Superior temporal gyrus (tissue), 1 donor: ENCODE data around the gene ALDH1A2.

ENCODE experiments used
- DNase-seq: peaks from one replicate; pipeline ENCODE4 v3.0.0-alpha.2; 2016; ENCODE audit errors: extremely low spot score

The ALDH1A2 gene

GRCh38 chr15:57943171-57943570, 122.3 kb downstream of the ALDH1A2 start:
- DNase-seq = no peak

- DNase-seq = no peak
These were observed 123.7 kb downstream of the ALDH1A2 start for GRCh38 chr15:57941816-57942215.

DNA sequence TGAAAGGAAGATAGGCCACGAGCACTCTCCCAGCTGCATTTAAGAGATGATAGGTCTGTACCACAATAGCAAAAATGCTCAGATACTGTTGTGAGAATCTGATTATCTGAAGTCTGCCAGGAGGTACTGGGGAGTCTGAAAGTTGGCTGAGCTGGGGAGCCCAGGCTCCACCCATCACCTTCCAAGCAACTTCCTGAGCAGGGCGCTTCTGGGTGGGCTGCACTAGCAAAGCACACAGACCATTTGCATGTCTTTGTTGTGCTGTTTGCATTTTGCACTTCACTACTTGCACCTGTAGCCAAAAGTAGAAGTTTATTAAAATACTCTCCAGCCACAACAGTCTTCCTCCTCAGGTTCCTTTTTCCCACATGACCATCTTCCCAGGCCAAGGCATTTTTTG, 133.2 kb downstream of the ALDH1A2 start:
- no peak for DNase-seq

- no peak for DNase-seq
These were observed 133.9 kb downstream of the ALDH1A2 start for GRCh38 chr15:57931570-57931969.

GRCh38 chr15:57927091-57927631, 138.3 kb downstream of the ALDH1A2 start:
- DNase-seq = no peak

DNA sequence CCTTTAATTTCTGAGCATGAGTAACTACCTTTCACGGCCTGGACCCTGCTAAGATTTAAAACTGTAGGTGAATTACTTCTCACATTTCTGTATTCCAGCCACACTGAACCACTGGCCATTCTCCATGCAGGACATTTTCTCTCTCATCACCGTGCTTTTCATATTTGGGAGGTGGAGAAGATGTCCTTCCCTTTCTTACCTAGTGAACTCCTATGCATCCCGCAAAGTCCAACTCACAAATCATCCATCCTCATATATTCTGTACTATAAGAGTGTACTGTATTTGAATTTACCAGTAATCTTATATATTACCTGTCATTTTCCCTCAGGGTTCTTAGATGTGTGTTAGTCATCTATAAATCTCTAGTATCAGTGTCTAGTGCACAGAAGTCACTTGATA, 139.9 kb downstream of the ALDH1A2 start:
- DNase-seq = no peak

GRCh38 chr15:57924598-57924997, 140.9 kb downstream of the ALDH1A2 start:
- no peak for DNase-seq

DNA sequence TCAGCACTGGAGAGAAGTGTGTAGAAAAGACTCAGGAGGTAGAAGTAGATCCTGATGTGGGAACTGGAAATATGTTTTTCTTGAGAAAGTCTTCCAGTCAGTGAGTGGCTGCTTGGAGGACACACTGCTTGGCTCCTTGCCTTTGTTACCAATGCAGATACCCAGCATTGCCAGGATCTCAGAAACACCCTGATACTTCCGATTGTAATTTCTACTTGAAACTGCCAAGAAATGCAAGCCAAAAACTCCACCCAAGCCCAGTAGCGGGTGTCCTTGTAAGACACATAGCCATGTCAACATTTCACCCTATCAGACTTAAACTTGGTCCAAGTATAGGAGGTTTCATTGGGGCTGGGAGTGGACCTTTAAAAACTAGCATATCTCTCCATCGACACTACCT, 141.8 kb downstream of the ALDH1A2 start:
- no peak for DNase-seq

GRCh38 chr15:57923306-57923705, 142.2 kb downstream of the ALDH1A2 start:
- DNase-seq = no peak

DNA sequence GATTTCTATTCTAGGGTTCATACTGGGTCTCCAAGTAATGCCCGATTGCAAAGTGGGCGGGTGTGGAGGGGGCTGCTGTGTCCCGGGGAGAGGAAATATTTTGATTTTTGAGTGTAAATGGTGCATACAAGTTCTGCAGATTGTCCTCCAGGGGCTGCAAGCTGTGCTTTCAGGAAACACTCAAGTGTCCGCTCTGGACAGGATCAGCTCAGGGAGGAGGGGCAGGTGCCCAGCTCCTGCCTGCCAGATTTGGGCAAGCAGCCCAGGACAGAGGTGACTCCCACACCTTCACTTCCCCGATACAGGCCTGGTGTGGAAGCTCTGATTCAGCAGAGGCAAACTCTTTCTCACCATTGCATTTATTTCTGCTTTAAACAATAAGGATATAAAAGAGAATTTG, 142.7 kb downstream of the ALDH1A2 start:
- DNase-seq = no peak

- DNase-seq = no peak
These were observed 144.1 kb downstream of the ALDH1A2 start for GRCh38 chr15:57921371-57921770.

- DNase-seq = no peak
These were observed 144.6 kb downstream of the ALDH1A2 start for GRCh38 chr15:57920911-57921310.

- DNase-seq = no peak
These were observed 145.8 kb downstream of the ALDH1A2 start for GRCh38 chr15:57919754-57920153.

GRCh38 chr15:57917998-57918397, 147.5 kb downstream of the ALDH1A2 start:
- DNase-seq = no peak

- no peak for DNase-seq
These were observed 148.8 kb downstream of the ALDH1A2 start for GRCh38 chr15:57916695-57917094.

GRCh38 chr15:57915827-57916531, 149.5 kb downstream of the ALDH1A2 start:
- DNase-seq = no peak

DNA sequence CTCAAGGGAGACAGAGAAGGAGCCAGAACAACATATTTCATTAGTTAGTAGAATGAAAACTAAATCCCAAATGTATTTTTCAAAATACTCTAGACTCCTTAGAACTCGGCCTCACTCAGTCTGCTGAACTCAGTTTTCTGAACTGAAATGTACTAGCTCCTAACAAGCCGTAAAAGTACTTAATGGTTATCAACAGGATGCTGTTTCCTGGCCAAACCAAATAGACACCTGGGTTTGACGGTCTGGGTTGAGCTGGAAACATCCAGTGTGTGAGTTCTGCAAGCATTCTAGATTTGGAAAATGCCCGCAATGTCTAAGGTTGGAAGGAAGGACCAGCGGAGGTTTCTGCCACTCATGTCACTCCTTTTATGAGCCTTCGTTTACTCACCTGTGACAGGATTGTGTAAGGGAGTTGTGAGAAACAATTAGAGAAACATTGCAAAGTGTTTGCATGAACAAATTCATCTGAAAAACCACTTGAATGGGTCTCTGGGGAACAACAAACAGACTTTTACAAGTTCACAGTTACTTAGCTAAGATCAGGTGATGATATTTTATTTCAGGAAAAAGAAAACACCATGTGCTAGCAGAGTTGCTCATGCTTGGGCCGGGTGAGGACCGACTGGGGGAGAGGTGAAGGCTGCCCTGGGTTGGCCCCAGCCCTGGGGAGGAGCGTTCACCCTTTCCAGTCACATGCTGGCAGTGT, 151.0 kb downstream of the ALDH1A2 start:
- no peak for DNase-seq

- DNase-seq = no peak
These were observed 154.3 kb downstream of the ALDH1A2 start for GRCh38 chr15:57911247-57911646.

- no peak for DNase-seq
These were observed 154.8 kb downstream of the ALDH1A2 start for GRCh38 chr15:57910672-57911071.

DNA sequence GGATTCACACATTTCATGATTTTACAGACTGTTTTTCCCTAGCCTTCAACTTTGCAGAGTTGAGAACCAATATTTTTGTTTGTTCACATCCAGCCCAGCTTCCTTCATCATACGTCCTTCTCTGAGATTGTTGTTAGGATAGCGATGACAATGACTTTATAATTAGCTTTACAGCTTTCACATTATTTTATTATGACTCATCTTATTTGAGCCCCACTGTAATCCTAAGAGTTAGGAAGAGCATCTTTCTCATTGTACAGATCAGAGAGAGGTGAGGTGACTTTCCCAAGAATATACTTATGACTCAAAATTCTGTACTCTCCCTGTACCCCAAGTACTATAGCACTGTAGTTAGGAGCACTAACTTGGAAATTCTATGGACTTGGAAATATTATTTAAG, 156.1 kb downstream of the ALDH1A2 start:
- no peak for DNase-seq

GRCh38 chr15:57903626-57904025, 161.9 kb downstream of the ALDH1A2 start:
- no peak for DNase-seq
